ENCODE measurements around the gene NXNL1. TPM values are rescaled to one million over a fixed set of nuclear protein-coding genes. Genes with fewer than 3 reads are reported as not detected.
A peak's percentile ranks its signal among the peaks of the same experiment; 100 is the strongest.

Gene NXNL1
- total and polyA plus RNA-seq, 9 of the 15 experiments (the other 6 are each of a cell fraction or from before 2014, with no cell fraction given), result not detected

DNA sequence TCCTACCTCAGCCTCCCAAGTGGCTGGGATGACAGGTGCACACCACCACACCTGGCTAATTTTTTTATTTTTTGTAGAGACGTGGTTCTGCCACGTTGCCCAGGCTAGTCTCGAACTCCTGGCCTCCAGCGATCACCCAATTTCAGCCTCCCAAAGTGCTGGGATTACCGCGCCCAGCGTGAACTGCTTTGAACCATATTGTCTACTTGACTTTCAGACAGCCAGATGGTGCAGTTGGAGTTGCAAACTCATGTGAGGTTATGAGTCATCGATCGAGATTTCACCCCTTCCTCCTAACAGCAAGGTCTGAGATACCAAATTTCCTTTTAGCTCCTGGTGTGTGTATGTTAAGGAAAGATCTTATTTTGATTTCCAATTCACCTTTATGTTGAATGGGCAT is 12.3 kb upstream of the NXNL1 start (continued):
- no peak for TF ChIP-seq MBD1 (CRISPR knock-in tag; IDR thresholded peaks at IDR 0.05)
- TF ChIP-seq ZNF316 (IDR thresholded peaks at IDR 0.05), result 0 out of 2 replicates have a peak, but pooled peaks have one; percentile 6
- TF ChIP-seq MCM7 (IDR thresholded peaks at IDR 0.05), result no peak
- no peak for TF ChIP-seq MLLT1 (IDR thresholded peaks at IDR 0.05)
- TF ChIP-seq CBX3 (IDR thresholded peaks at IDR 0.05; ENCODE audit: borderline replicate concordance in 1 of 2, low read length in 2 of 2), result 0 out of 3 replicates have a peak, but pooled peaks of 1 of the 2 experiments have one; percentile 25
- TF ChIP-seq NEUROD1 (IDR thresholded peaks at IDR 0.05; ENCODE audit: borderline replicate concordance, low read depth, low read length, partially characterized antibody), result no peak
- TF ChIP-seq NBN (IDR thresholded peaks at IDR 0.05; ENCODE audit: low read depth), result no peak
- TF ChIP-seq AFF4 (CRISPR knock-in tag; IDR thresholded peaks at IDR 0.05), result no peak
- TF ChIP-seq, protein P1, sequence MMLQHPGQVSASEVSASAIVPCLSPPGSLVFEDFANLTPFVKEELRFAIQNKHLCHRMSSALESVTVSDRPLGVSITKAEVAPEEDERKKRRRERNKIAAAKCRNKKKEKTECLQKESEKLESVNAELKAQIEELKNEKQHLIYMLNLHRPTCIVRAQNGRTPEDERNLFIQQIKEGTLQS (IDR thresholded peaks at IDR 0.05), result peak; percentile 98
- TF ChIP-seq, protein P1 (CRISPR knock-in tag; conservative IDR thresholded peaks at IDR 0.05), result no peak; the same call in 1 of the 2 replicates
- TF ChIP-seq ZNF165 (CRISPR knock-in tag; IDR thresholded peaks at IDR 0.05; ENCODE audit: borderline replicate concordance), result no peak
- TF ChIP-seq KDM1A (IDR thresholded peaks at IDR 0.05), result peak; percentile 75 to 89
- TF ChIP-seq ADNP (tag; IDR thresholded peaks at IDR 0.05), result peak; percentile 97
- TF ChIP-seq ZNF174 (CRISPR knock-in tag; IDR thresholded peaks at IDR 0.05), result no peak
- TF ChIP-seq, protein P2, sequence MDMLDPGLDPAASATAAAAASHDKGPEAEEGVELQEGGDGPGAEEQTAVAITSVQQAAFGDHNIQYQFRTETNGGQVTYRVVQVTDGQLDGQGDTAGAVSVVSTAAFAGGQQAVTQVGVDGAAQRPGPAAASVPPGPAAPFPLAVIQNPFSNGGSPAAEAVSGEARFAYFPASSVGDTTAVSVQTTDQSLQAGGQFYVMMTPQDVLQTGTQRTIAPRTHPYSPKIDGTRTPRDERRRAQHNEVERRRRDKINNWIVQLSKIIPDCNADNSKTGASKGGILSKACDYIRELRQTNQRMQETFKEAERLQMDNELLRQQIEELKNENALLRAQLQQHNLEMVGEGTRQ (CRISPR knock-in tag; IDR thresholded peaks at IDR 0.05), result no peak
- no peak for TF ChIP-seq HBP1 (CRISPR knock-in tag; IDR thresholded peaks at IDR 0.05)
- peak; percentile 50; the same call in 1 of the 2 replicates for TF ChIP-seq ATF7 (IDR thresholded peaks at IDR 0.05)
- TF ChIP-seq ZNF282 (CRISPR knock-in tag; IDR thresholded peaks at IDR 0.05), result no peak
- no peak for TF ChIP-seq RFX7 (CRISPR knock-in tag; IDR thresholded peaks at IDR 0.05)
- TF ChIP-seq POLR2H (tag; IDR thresholded peaks at IDR 0.05; ENCODE audit: low read depth), result no peak
